Measurements from ENCODE around the gene PEX14. TPM values are rescaled to one million over a fixed set of nuclear protein-coding genes. Genes with fewer than 3 reads are reported as not detected.

PEX14 gene
- total and polyA plus RNA-seq, 9 of the 15 experiments (the other 6 are each of a cell fraction or from before 2014, with no cell fraction given): 2.6 to 45.7 (median 22.7) TPM

DNA sequence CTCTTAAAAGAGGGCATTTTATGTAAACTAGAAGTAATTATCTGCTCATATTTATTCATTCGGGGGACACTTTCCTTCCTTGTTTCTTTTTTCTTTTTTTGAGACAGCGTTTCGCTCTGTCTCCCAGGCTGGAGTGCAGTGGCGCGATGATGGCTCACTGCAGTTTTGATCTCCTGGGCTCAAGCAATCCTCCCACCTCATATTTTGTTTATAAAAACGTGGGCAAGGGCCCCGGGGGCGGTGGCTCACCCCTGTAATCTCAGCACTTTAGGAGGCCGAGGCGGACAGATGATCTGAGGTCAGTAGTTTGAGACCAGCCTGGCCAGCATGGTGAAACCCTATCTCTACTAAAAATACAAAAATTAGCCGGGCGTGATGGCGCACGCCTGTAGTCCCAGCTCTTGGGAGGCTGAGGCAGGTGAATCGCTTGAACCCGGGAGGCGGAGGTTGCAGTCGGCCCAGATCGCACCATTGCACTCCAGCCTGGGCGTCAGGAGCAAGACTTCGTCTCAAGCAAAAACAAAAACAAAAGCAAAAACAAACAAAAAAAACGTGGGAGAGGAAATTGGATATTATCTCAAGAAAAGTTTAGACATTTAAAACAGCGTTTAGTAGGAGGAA lies 1.5 kb upstream of the PEX14 start (continued):
- TF ChIP-seq, protein P1, sequence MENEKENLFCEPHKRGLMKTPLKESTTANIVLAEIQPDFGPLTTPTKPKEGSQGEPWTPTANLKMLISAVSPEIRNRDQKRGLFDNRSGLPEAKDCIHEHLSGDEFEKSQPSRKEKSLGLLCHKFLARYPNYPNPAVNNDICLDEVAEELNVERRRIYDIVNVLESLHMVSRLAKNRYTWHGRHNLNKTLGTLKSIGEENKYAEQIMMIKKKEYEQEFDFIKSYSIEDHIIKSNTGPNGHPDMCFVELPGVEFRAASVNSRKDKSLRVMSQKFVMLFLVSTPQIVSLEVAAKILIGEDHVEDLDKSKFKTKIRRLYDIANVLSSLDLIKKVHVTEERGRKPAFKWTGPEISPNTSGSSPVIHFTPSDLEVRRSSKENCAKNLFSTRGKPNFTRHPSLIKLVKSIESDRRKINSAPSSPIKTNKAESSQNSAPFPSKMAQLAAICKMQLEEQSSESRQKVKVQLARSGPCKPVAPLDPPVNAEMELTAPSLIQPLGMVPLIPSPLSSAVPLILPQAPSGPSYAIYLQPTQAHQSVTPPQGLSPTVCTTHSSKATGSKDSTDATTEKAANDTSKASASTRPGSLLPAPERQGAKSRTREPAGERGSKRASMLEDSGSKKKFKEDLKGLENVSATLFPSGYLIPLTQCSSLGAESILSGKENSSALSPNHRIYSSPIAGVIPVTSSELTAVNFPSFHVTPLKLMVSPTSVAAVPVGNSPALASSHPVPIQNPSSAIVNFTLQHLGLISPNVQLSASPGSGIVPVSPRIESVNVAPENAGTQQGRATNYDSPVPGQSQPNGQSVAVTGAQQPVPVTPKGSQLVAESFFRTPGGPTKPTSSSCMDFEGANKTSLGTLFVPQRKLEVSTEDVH (IDR thresholded peaks at IDR 0.05; ENCODE audit: low read depth, partially characterized antibody): no peak
- TF ChIP-seq PHF8 (IDR thresholded peaks at IDR 0.05; ENCODE audit: borderline replicate concordance, low read length): no peak
- TF ChIP-seq E2F3 (CRISPR knock-in tag; IDR thresholded peaks at IDR 0.05): no peak
- TF ChIP-seq BRD9 (IDR thresholded peaks at IDR 0.05; ENCODE audit: low read depth, partially characterized antibody): peak; percentile 35
- no peak for TF ChIP-seq STAG1 (CRISPR knock-in tag; IDR thresholded peaks at IDR 0.05; ENCODE audit: borderline replicate concordance)
- TF ChIP-seq CHD2 (IDR thresholded peaks at IDR 0.05; ENCODE audit: low read depth, low read length): 0 out of 2 replicates have a peak, but pooled peaks have one; percentile 31
- TF ChIP-seq NCOA6 (IDR thresholded peaks at IDR 0.05): no peak
- TF ChIP-seq, protein P2, sequence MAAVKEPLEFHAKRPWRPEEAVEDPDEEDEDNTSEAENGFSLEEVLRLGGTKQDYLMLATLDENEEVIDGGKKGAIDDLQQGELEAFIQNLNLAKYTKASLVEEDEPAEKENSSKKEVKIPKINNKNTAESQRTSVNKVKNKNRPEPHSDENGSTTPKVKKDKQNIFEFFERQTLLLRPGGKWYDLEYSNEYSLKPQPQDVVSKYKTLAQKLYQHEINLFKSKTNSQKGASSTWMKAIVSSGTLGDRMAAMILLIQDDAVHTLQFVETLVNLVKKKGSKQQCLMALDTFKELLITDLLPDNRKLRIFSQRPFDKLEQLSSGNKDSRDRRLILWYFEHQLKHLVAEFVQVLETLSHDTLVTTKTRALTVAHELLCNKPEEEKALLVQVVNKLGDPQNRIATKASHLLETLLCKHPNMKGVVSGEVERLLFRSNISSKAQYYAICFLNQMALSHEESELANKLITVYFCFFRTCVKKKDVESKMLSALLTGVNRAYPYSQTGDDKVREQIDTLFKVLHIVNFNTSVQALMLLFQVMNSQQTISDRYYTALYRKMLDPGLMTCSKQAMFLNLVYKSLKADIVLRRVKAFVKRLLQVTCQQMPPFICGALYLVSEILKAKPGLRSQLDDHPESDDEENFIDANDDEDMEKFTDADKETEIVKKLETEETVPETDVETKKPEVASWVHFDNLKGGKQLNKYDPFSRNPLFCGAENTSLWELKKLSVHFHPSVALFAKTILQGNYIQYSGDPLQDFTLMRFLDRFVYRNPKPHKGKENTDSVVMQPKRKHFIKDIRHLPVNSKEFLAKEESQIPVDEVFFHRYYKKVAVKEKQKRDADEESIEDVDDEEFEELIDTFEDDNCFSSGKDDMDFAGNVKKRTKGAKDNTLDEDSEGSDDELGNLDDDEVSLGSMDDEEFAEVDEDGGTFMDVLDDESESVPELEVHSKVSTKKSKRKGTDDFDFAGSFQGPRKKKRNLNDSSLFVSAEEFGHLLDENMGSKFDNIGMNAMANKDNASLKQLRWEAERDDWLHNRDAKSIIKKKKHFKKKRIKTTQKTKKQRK (IDR thresholded peaks at IDR 0.05; ENCODE audit: borderline replicate concordance, low read depth, low read length): no peak
- peak; percentile 60; the same call in 1 of the 2 replicates for TF ChIP-seq DPF2 (IDR thresholded peaks at IDR 0.05)
- no peak for TF ChIP-seq WHSC1 (IDR thresholded peaks at IDR 0.05; ENCODE audit: low read length)
- no peak for TF ChIP-seq NCOA4 (IDR thresholded peaks at IDR 0.05; ENCODE audit: partially characterized antibody)
- no peak for TF ChIP-seq ERF (CRISPR knock-in tag; IDR thresholded peaks at IDR 0.05)
- TF ChIP-seq MCM2 (IDR thresholded peaks at IDR 0.05; ENCODE audit: low read depth): no peak
- TF ChIP-seq NCOR1 (IDR thresholded peaks at IDR 0.05): no peak
- TF ChIP-seq KLF10 (CRISPR knock-in tag; IDR thresholded peaks at IDR 0.05): no peak
- 0 out of 4 replicates have a peak, but pooled peaks of 1 of the 2 experiments have one; percentile 42 for TF ChIP-seq RCOR1 (IDR thresholded peaks at IDR 0.05; ENCODE audit: borderline replicate concordance in 1 of 2, low read depth in 2 of 2, low read length in 2 of 2)
- no peak for TF ChIP-seq HMGN3 (IDR thresholded peaks at IDR 0.05; ENCODE audit: borderline replicate concordance, extremely low read depth, insufficient read length, low read depth, low read length)
- TF ChIP-seq KAT7 (CRISPR knock-in tag; IDR thresholded peaks at IDR 0.05; ENCODE audit: borderline replicate concordance): no peak
- TF ChIP-seq ZNF584 (CRISPR knock-in tag; IDR thresholded peaks at IDR 0.05; ENCODE audit: low read depth): no peak
- TF ChIP-seq CBX3 (IDR thresholded peaks at IDR 0.05; ENCODE audit: borderline replicate concordance in 1 of 2, low read length in 2 of 2): no peak
- TF ChIP-seq, protein P3, sequence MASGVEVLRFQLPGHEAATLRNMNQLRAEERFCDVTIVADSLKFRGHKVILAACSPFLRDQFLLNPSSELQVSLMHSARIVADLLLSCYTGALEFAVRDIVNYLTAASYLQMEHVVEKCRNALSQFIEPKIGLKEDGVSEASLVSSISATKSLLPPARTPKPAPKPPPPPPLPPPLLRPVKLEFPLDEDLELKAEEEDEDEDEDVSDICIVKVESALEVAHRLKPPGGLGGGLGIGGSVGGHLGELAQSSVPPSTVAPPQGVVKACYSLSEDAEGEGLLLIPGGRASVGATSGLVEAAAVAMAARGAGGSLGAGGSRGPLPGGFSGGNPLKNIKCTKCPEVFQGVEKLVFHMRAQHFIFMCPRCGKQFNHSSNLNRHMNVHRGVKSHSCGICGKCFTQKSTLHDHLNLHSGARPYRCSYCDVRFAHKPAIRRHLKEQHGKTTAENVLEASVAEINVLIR (CRISPR knock-in tag; IDR thresholded peaks at IDR 0.05): no peak
- no peak for TF ChIP-seq MECOM (CRISPR knock-in tag; IDR thresholded peaks at IDR 0.05)
- no peak for TF ChIP-seq GTF2F1 (IDR thresholded peaks at IDR 0.05; ENCODE audit: low read depth, low read length)
